ENCODE measurements around the gene ZNF792. TPM values are rescaled to one million over a fixed set of nuclear protein-coding genes. Genes with fewer than 3 reads are reported as not detected.

The ZNF792 gene
- polyA plus RNA-seq, 2 of the 4 experiments (the other 2 are of a cell fraction): 2.0 to 3.7 TPM

DNA sequence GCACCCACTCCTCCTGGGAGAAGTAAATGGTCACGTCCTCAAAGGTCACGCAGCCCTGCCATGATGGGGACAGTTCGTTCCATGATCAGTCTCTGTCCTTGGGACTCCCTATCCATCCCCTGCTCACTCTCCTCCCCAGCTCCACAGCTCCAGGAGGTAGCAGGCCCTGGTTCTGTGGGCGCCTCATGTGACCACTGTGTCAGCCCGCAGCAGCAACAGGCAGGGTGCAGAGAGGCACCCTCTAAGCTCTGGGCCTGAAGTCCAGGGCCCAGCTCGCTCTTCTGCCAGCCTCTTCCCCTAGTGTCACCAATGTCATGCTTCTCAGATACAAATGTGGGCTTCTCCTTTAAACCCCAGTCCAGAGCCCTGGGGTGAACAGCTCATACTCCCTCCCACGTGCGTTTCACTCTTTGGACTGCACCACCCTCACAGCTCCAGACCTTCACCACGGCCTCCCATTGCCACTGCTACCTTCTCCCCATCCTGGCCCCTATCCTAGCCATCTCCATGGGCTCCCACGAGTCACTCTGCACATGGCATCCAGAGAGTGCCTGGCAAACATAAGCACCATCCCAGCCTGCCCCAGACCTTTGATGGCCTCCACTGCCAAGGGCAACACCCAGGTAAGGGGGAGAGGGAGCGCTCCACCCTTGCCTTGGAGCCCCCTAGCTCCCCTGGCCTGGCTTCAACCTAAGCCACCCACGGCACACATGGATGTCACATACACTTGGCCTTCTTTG lies 2.9 kb downstream of the ZNF792 start (continued):
- TF ChIP-seq, protein P1, sequence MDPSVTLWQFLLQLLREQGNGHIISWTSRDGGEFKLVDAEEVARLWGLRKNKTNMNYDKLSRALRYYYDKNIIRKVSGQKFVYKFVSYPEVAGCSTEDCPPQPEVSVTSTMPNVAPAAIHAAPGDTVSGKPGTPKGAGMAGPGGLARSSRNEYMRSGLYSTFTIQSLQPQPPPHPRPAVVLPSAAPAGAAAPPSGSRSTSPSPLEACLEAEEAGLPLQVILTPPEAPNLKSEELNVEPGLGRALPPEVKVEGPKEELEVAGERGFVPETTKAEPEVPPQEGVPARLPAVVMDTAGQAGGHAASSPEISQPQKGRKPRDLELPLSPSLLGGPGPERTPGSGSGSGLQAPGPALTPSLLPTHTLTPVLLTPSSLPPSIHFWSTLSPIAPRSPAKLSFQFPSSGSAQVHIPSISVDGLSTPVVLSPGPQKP (IDR thresholded peaks at IDR 0.05; ENCODE audit: low read depth, low read length): no peak
- TF ChIP-seq, protein P2, sequence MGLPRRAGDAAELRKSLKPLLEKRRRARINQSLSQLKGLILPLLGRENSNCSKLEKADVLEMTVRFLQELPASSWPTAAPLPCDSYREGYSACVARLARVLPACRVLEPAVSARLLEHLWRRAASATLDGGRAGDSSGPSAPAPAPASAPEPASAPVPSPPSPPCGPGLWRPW (IDR thresholded peaks at IDR 0.05): no peak

DNA sequence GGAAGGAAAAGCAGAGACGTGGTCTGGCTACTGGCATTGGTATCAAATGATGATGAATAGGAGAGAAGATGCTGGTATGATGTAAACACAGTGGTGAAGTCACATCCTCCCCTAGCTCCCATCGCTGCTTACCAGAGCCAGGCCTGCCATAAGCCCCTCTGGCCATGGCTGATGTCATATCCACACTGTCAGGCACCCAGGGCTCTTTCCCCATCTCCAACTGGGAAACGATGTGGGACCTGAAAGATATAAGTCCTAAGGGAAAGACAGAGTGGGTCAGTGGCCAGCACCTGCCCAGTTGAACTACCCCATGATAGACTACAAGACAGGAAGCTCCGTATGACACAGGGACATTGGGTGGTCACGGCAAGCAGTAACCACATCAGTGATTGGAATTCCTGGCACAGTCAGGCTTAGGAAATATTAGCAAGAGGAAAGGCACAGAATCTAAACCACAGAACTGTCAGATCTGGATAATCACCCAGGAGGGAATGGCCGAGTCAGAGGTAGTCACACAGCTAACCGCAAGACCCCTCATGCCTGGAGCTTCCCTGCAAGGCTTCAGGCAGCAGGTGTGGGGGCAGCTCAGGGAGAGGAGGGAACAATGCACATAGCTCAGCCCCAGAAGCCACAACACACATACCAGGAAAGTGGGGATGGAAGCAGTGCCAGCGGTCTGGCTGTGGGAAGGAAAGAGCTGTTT lies 3.8 kb downstream of the ZNF792 start:
- ATAC-seq: no peak
- POLR2A ChIA-PET: no interaction called here
- Histone ChIP-seq H3K9me3 (peaks cover 76% of the 10 kb centered on the region), H3K4me1 (peaks cover 8% of the 10 kb centered on the region; the same call in 1 of the 3 replicates), H3K4me3 (no peak overlapping the region), H3K27ac (no peak overlapping the region), H3K4me2 (no peak overlapping the region)
- 85% methylated on average over 8 of the region's 8 CpGs for WGBS (ENCODE audit: missing lambda C conversion rate)
- CTCF ChIA-PET: interaction anchor here (0.6 to 61.4 kb wide), 9 partner anchors 9 to 223 kb away, joined by 3 to 1860 read pairs (median 4); partner anchors contain the start of genes GRAMD1A and SCN1B
- FAIRE-seq: no peak
- no peak for TF ChIP-seq MAFK (IDR thresholded peaks at IDR 0.05; ENCODE audit: partially characterized antibody)
- DNase-seq (ENCODE audit: low read depth in 1 of 2, low spot score in 1 of 2): no peak

DNA sequence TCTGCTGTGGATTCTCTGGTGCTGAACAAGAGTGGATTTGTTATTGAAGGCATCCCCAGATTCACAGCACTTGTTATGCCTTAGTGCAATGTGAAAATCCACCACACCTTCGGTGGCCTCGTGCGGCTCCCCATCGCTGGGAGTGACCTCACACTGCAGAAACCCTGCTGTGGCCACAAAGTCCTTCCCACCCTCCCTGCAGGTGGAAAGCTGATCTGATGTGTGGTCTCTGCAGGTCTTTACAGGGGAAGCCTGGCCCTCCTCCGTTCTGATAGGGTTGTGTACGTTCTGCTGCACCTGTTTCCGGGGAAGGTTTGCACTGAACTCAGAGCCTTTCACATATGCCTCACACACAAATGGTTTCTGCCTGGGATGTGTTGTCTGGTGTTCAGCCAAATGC lies 5.0 kb downstream of the ZNF792 start:
- Histone ChIP-seq H3K4me1 (0 out of 3 replicates have a peak, but pooled peaks cover 8% of the 10 kb centered on the region), H3K4me2 (no peak overlapping the region), H3K4me3 (no peak overlapping the region), H3K9me3 (peaks cover 85% of the 10 kb centered on the region), H3K27ac (no peak overlapping the region)
- DNase-seq (ENCODE audit: low read depth in 1 of 2, low spot score in 1 of 2) (no peak), FAIRE-seq (no peak), ATAC-seq (no peak)
- ChIA-PET POLR2A (no interaction called here), CTCF (interaction anchor here (1.1 to 61.4 kb wide), 3 partner anchors 14 to 85 kb away, joined by 4 to 1860 read pairs (median 87); partner anchors contain the start of genes GRAMD1A and SCN1B)
- TF ChIP-seq POLR2A (IDR thresholded peaks at IDR 0.05; ENCODE audit: low read length): no peak
- no peak for TF ChIP-seq CEBPB (IDR thresholded peaks at IDR 0.05)
- no peak for TF ChIP-seq ZC3H11A (IDR thresholded peaks at IDR 0.05)
- TF ChIP-seq MAFK (IDR thresholded peaks at IDR 0.05; ENCODE audit: partially characterized antibody): no peak
- no peak for TF ChIP-seq NR3C1 (IDR thresholded peaks at IDR 0.05)
- no peak for TF ChIP-seq EP300 (IDR thresholded peaks at IDR 0.05)
- no peak for TF ChIP-seq EHF (CRISPR knock-in tag; IDR thresholded peaks at IDR 0.05)
- no peak for TF ChIP-seq BHLHE40 (IDR thresholded peaks at IDR 0.05; ENCODE audit: low read depth, low read length)
- TF ChIP-seq CBX2 (IDR thresholded peaks at IDR 0.05; ENCODE audit: borderline replicate concordance, low read depth): no peak
- TF ChIP-seq, protein P3, sequence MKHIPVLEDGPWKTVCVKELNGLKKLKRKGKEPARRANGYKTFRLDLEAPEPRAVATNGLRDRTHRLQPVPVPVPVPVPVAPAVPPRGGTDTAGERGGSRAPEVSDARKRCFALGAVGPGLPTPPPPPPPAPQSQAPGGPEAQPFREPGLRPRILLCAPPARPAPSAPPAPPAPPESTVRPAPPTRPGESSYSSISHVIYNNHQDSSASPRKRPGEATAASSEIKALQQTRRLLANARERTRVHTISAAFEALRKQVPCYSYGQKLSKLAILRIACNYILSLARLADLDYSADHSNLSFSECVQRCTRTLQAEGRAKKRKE (CRISPR knock-in tag; IDR thresholded peaks at IDR 0.05; ENCODE audit: low read depth): no peak
- TF ChIP-seq TP53 (CRISPR knock-in tag; IDR thresholded peaks at IDR 0.05): no peak
- TF ChIP-seq, protein P4, sequence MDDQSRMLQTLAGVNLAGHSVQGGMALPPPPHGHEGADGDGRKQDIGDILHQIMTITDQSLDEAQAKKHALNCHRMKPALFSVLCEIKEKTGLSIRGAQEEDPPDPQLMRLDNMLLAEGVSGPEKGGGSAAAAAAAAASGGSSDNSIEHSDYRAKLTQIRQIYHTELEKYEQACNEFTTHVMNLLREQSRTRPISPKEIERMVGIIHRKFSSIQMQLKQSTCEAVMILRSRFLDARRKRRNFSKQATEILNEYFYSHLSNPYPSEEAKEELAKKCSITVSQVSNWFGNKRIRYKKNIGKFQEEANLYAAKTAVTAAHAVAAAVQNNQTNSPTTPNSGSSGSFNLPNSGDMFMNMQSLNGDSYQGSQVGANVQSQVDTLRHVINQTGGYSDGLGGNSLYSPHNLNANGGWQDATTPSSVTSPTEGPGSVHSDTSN (IDR thresholded peaks at IDR 0.05): no peak
- TF ChIP-seq, protein P5, sequence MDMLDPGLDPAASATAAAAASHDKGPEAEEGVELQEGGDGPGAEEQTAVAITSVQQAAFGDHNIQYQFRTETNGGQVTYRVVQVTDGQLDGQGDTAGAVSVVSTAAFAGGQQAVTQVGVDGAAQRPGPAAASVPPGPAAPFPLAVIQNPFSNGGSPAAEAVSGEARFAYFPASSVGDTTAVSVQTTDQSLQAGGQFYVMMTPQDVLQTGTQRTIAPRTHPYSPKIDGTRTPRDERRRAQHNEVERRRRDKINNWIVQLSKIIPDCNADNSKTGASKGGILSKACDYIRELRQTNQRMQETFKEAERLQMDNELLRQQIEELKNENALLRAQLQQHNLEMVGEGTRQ (IDR thresholded peaks at IDR 0.05): no peak
- TF ChIP-seq ESRRA (IDR thresholded peaks at IDR 0.05; ENCODE audit: borderline replicate concordance, low read length): no peak
- TF ChIP-seq, protein P6, sequence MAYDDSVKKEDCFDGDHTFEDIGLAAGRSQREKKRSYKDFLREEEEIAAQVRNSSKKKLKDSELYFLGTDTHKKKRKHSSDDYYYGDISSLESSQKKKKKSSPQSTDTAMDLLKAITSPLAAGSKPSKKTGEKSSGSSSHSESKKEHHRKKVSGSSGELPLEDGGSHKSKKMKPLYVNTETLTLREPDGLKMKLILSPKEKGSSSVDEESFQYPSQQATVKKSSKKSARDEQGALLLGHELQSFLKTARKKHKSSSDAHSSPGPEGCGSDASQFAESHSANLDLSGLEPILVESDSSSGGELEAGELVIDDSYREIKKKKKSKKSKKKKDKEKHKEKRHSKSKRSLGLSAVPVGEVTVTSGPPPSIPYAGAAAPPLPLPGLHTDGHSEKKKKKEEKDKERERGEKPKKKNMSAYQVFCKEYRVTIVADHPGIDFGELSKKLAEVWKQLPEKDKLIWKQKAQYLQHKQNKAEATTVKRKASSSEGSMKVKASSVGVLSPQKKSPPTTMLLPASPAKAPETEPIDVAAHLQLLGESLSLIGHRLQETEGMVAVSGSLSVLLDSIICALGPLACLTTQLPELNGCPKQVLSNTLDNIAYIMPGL (CRISPR knock-in tag; IDR thresholded peaks at IDR 0.05; ENCODE audit: borderline replicate concordance): no peak
- no peak for TF ChIP-seq RCOR1 (IDR thresholded peaks at IDR 0.05; ENCODE audit: low read depth, low read length)
- no peak for TF ChIP-seq HOXB13 (CRISPR knock-in tag; IDR thresholded peaks at IDR 0.05; ENCODE audit: low read depth)
- TF ChIP-seq RFX5 (IDR thresholded peaks at IDR 0.05): no peak
- WGBS (ENCODE audit: missing lambda C conversion rate): 97% methylated on average over 7 of the region's 7 CpGs
